NCI-H2227 treated with DMSO at 0.1 percent for 48 hours (cell line): ENCODE data around the gene ACSF3.

Experiments
- DNase-seq: peaks from one replicate; lab custom pipeline; 2025; lab: John Stamatoyannopoulos, UW

The ACSF3 gene

GRCh38 chr16:89201439-89202377, 108.1 kb downstream of the ACSF3 start:
- peak; percentile 82 for DNase-seq

- no peak for DNase-seq
Measured at GRCh38 chr16:89202422-89203215, 109.0 kb downstream of the ACSF3 start.
